Vagina (tissue), 2 donors: Measurements from ENCODE around the gene FITM1. TPM values are rescaled to one million over a fixed set of nuclear protein-coding genes. Genes with fewer than 3 reads are reported as not detected.

Source experiments
- DNase-seq, 2 donors: peaks; one replicate each; pipeline ENCODE4 v3.0.0-alpha.2; 2017; ENCODE audit errors: extremely low spot score in 2 of 2
- H3K27ac ChIP-seq: fragments of 200-600 bp; sonication (generic); one replicate; pipeline ENCODE4 v1.5.1; 2019
- H3K27me3 ChIP-seq: fragments of 200-600 bp; sonication (generic); one replicate; pipeline ENCODE4 v1.5.1; 2019
- H3K36me3 ChIP-seq, 2 donors: fragments of 200-600 bp; sonication (generic); one replicate each; pipeline ENCODE4 v1.5.1; 2017 to 2019
- H3K4me1 ChIP-seq: fragments of 200-600 bp; sonication (generic); one replicate; pipeline ENCODE4 v1.5.1; 2019
- H3K4me3 ChIP-seq, 2 donors: fragments of 200-600 bp; sonication (generic); 1 replicate in 1 of 2; 2 replicates in 1 of 2; pipeline ENCODE4 v1.5.1; 2016 to 2019
- H3K9me3 ChIP-seq: fragments of 200-600 bp; sonication (generic); one replicate; pipeline ENCODE4 v1.5.1; 2019
- CTCF ChIP-seq, 3 experiments: fragments of 450-650 bp in 2 of 3; fragments of 200-600 bp in 1 of 3; sonication (generic) in 1 of 3; IDR thresholded peaks; one replicate each; pipeline ENCODE4 v1.5.1; 2017 to 2019; ENCODE audit warnings: antibody characterized with exemption in 3 of 3, mild to moderate bottlenecking in 2 of 3, moderate library complexity in 2 of 3
- POLR2A ChIP-seq, 2 donors: fragments of 450-650 bp; IDR thresholded peaks; one replicate each; pipeline ENCODE4 v1.6.1; 2017; ENCODE audit warnings: antibody characterized with exemption in 2 of 2, mild to moderate bottlenecking in 2 of 2, moderate library complexity in 2 of 2
- POLR2AphosphoS5 ChIP-seq, 2 donors: sonication (generic); formaldehyde crosslinking; IDR thresholded peaks; one replicate each; pipeline ENCODE4 v1.9.0; 2017; ENCODE audit warnings: antibody characterized with exemption in 2 of 2, mild to moderate bottlenecking in 2 of 2, low read depth in 1 of 2; ENCODE audit not compliant: insufficient read depth in 1 of 2
- intact Hi-C: fragments of 100-400 bp; cut with DNase I; formaldehyde crosslinking; loops from one replicate; pipeline ENCODE4 v1.15.1; 2023
- total RNA-seq: library from RNA; depleted of rRNA; stranded (reverse); fragments of >200 nt; gene quantifications from one replicate; pipeline ENCODE4 v1.2.3, GENCODE V29; 2016

FITM1 gene
- total RNA-seq, 1 donor from 2014 or later, result not detected

- intact Hi-C loops, result no loop called here
- TF ChIP-seq POLR2A (IDR thresholded peaks at IDR 0.05) (no peak), CTCF (IDR thresholded peaks at IDR 0.05) (no peak), POLR2AphosphoS5 (IDR thresholded peaks at IDR 0.05; ENCODE audit: insufficient read depth in 1 of 2, low read depth in 1 of 2) (no peak)
Measured at GRCh38 chr14:24088095-24088494, 42.4 kb upstream of the FITM1 start.

GRCh38 chr14:24089890-24090289 is 40.6 kb upstream of the FITM1 start:
- Histone ChIP-seq H3K4me3 (no peak overlapping the region), H3K27me3 (no peaks in the 10 kb centered on the region), H3K36me3 (no peaks in the 10 kb centered on the region), H3K9me3 (no peaks in the 10 kb centered on the region), H3K27ac (no peak overlapping the region), H3K4me1 (peaks cover 13% of the 10 kb centered on the region)
- no peak for TF ChIP-seq CTCF (IDR thresholded peaks at IDR 0.05)
- no peak for TF ChIP-seq POLR2A (IDR thresholded peaks at IDR 0.05)
- TF ChIP-seq POLR2AphosphoS5 (IDR thresholded peaks at IDR 0.05; ENCODE audit: insufficient read depth in 1 of 2, low read depth in 1 of 2), result no peak
- DNase-seq, result no peak
- intact Hi-C loops, result loop anchor here (5.0 kb wide), 1 partner anchor 78 kb away; no protein-coding TSS in a partner anchor

More at GRCh38 chr14:24088095-24088494, 42.4 kb upstream of the FITM1 start:
- DNase-seq, result no peak
- H3K4me1 ChIP-seq, result peaks cover 2% of the 10 kb centered on the region
- H3K27me3 ChIP-seq, result no peaks in the 10 kb centered on the region
- no peaks in the 10 kb centered on the region for H3K36me3 ChIP-seq
- H3K4me3 ChIP-seq, result no peak overlapping the region
- H3K27ac ChIP-seq, result no peak overlapping the region
- no peaks in the 10 kb centered on the region for H3K9me3 ChIP-seq

- Histone ChIP-seq H3K9me3 (no peaks in the 10 kb centered on the region), H3K4me1 (peaks cover 23% of the 10 kb centered on the region), H3K4me3 (no peak overlapping the region), H3K36me3 (no peaks in the 10 kb centered on the region), H3K27me3 (no peaks in the 10 kb centered on the region), H3K27ac (no peak overlapping the region)
- intact Hi-C loops, result loop anchor here (5.0 kb wide), 1 partner anchor 80 kb away; no protein-coding TSS in a partner anchor
- DNase-seq, result no peak
- TF ChIP-seq POLR2A (IDR thresholded peaks at IDR 0.05), result no peak
Measured at GRCh38 chr14:24092110-24092504, 38.4 kb upstream of the FITM1 start.

- Histone ChIP-seq H3K27ac (peak overlapping the region; percentile 93), H3K9me3 (no peaks in the 10 kb centered on the region), H3K36me3 (no peaks in the 10 kb centered on the region), H3K4me1 (peaks cover 23% of the 10 kb centered on the region), H3K4me3 (no peak overlapping the region), H3K27me3 (no peaks in the 10 kb centered on the region)
- intact Hi-C loops, result loop anchor here (5.0 kb wide), 1 partner anchor 80 kb away; no protein-coding TSS in a partner anchor
- DNase-seq, result no peak
- TF ChIP-seq POLR2AphosphoS5 (IDR thresholded peaks at IDR 0.05; ENCODE audit: insufficient read depth in 1 of 2, low read depth in 1 of 2) (no peak), POLR2A (IDR thresholded peaks at IDR 0.05) (no peak), CTCF (IDR thresholded peaks at IDR 0.05) (no peak)
Measured at GRCh38 chr14:24092505-24093206, 37.8 kb upstream of the FITM1 start.

- Histone ChIP-seq H3K9me3 (no peaks in the 10 kb centered on the region), H3K27ac (peak overlapping the region; percentile 93), H3K27me3 (no peaks in the 10 kb centered on the region), H3K36me3 (no peaks in the 10 kb centered on the region), H3K4me1 (peaks cover 23% of the 10 kb centered on the region), H3K4me3 (peak overlapping the region; percentile 95 to 96)
- intact Hi-C loops, result loop anchor here (5.0 kb wide), 1 partner anchor 81 kb away; no protein-coding TSS in a partner anchor
- TF ChIP-seq CTCF (IDR thresholded peaks at IDR 0.05) (no peak), POLR2A (IDR thresholded peaks at IDR 0.05) (no peak), POLR2AphosphoS5 (IDR thresholded peaks at IDR 0.05; ENCODE audit: insufficient read depth in 1 of 2, low read depth in 1 of 2) (no peak)
- no peak for DNase-seq
Measured at GRCh38 chr14:24093207-24093900, 37.1 kb upstream of the FITM1 start.
